Measurements from ENCODE around the gene RHO.
"Not testable (repeated sequence)": the region's sequence is repeated elsewhere in the genome, so short reads cannot be mapped to it uniquely, and the experiment has no call there.

Gene RHO

GRCh38 chr3:129486664-129487035 is 41.8 kb upstream of the RHO start:
- no peak for TF ChIP-seq CTCF (IDR thresholded peaks at IDR 0.05; ENCODE audit: control insufficient read depth, extremely low read depth, insufficient read depth)
- DNase-seq (ENCODE audit: low read depth) = no peak
- H3K4me3 ChIP-seq (ENCODE audit: low read depth, low read length) = no peak overlapping the region

- no peak for DNase-seq (ENCODE audit: low read depth)
- TF ChIP-seq CTCF (IDR thresholded peaks at IDR 0.05; ENCODE audit: control insufficient read depth, extremely low read depth, insufficient read depth) = no peak
- H3K4me3 ChIP-seq (ENCODE audit: low read depth, low read length) = no peak overlapping the region
These were observed 41.1 kb upstream of the RHO start for GRCh38 chr3:129487183-129487867.

- not testable (repeated sequence) for H3K4me3 ChIP-seq (ENCODE audit: low read depth, low read length); DNase-seq (ENCODE audit: low read depth)
These were observed 40.5 kb upstream of the RHO start for GRCh38 chr3:129487868-129488335.

- DNase-seq (ENCODE audit: low read depth); H3K4me3 ChIP-seq (ENCODE audit: low read depth, low read length): not testable (repeated sequence)
These were observed 39.2 kb upstream of the RHO start for GRCh38 chr3:129489258-129489657.

GRCh38 chr3:129490273-129490675 is 38.2 kb upstream of the RHO start:
- TF ChIP-seq CTCF (IDR thresholded peaks at IDR 0.05; ENCODE audit: control insufficient read depth, extremely low read depth, insufficient read depth) = peak; percentile 90
- H3K4me3 ChIP-seq (ENCODE audit: low read depth, low read length) = no peak overlapping the region
- DNase-seq (ENCODE audit: low read depth) = peak; percentile 35

GRCh38 chr3:129491077-129491476 is 37.4 kb upstream of the RHO start:
- H3K4me3 ChIP-seq (ENCODE audit: low read depth, low read length); DNase-seq (ENCODE audit: low read depth): not testable (repeated sequence)

- no peak for TF ChIP-seq CTCF (IDR thresholded peaks at IDR 0.05; ENCODE audit: control insufficient read depth, extremely low read depth, insufficient read depth)
- H3K4me3 ChIP-seq (ENCODE audit: low read depth, low read length) = no peak overlapping the region
- DNase-seq (ENCODE audit: low read depth) = no peak
These were observed 36.6 kb upstream of the RHO start for GRCh38 chr3:129491794-129492193.

- H3K4me3 ChIP-seq (ENCODE audit: low read depth, low read length) = no peak overlapping the region
- no peak for TF ChIP-seq CTCF (IDR thresholded peaks at IDR 0.05; ENCODE audit: control insufficient read depth, extremely low read depth, insufficient read depth)
- DNase-seq (ENCODE audit: low read depth) = no peak
These were observed 35.7 kb upstream of the RHO start for GRCh38 chr3:129492691-129493090.

Data from LNCaP clone FGC (cell line).